Liver (tissue), 9 donors: ENCODE measurements around the gene LBHD1. TPM values are rescaled to one million over a fixed set of nuclear protein-coding genes. Genes with fewer than 3 reads are reported as not detected.

Experiments used
- DNase-seq: peaks from one replicate; pipeline ENCODE4 v3.0.0-alpha.2; 2017; ENCODE audit warnings: low spot score
- H3K27ac ChIP-seq, 2 donors: one replicate each; pipeline ENCODE4 v1.7.0; 2013; ENCODE audit warnings: inconsistent platforms in 2 of 2, low read length in 2 of 2, control low read depth in 1 of 2, low read depth in 1 of 2, mild to moderate bottlenecking in 1 of 2
- H3K27me3 ChIP-seq, 4 donors: one replicate each; pipeline versions ENCODE4 v1.6.1 to v1.7.0; 2013; ENCODE audit warnings: low read length in 3 of 4, inconsistent platforms in 1 of 4, mild to moderate bottlenecking in 1 of 4, moderate library complexity in 1 of 4; ENCODE audit not compliant: control insufficient read depth in 4 of 4, insufficient read depth in 4 of 4
- H3K36me3 ChIP-seq, 4 donors: one replicate each; pipeline versions ENCODE4 v1.6.1 to v1.7.0; 2013; ENCODE audit warnings: low read length in 3 of 4, mild to moderate bottlenecking in 3 of 4, low read depth in 1 of 4, moderate library complexity in 1 of 4; ENCODE audit not compliant: control insufficient read depth in 4 of 4, insufficient read depth in 3 of 4
- H3K4me1 ChIP-seq, 4 donors: one replicate each; pipeline versions ENCODE4 v1.6.1 to v1.7.0; 2013; ENCODE audit warnings: low read length in 3 of 4, mild to moderate bottlenecking in 3 of 4, moderate library complexity in 1 of 4; ENCODE audit not compliant: control insufficient read depth in 4 of 4, insufficient read depth in 4 of 4
- H3K4me3 ChIP-seq, 3 donors: one replicate each; pipeline versions ENCODE4 v1.6.1 to v1.7.0; 2013; ENCODE audit warnings: low read length in 3 of 3, control low read depth in 1 of 3, low read depth in 1 of 3, mild to moderate bottlenecking in 1 of 3
- H3K9ac ChIP-seq, 2 donors: one replicate each; pipeline ENCODE4 v1.7.0; 2013; ENCODE audit warnings: low read length in 2 of 2, mild to moderate bottlenecking in 2 of 2, moderate library complexity in 2 of 2, control low read depth in 1 of 2, low read depth in 1 of 2
- H3K9me3 ChIP-seq, 4 donors: one replicate each; pipeline versions ENCODE4 v1.6.1 to v1.7.0; 2013; ENCODE audit warnings: low read length in 3 of 4; ENCODE audit not compliant: control insufficient read depth in 4 of 4
- EGR1 ChIP-seq, 2 donors: IDR thresholded peaks; 2 replicates each; pipeline ENCODE4 v1.6.1; 2016 to 2018; ENCODE audit warnings: antibody characterized with exemption in 2 of 2, low read depth in 2 of 2
- FOXA1 ChIP-seq: IDR thresholded peaks from 2 replicates; pipeline ENCODE4 v1.6.1; 2016; ENCODE audit warnings: antibody characterized with exemption
- FOXA2 ChIP-seq: IDR thresholded peaks from 2 replicates; pipeline ENCODE4 v1.6.1; 2016; ENCODE audit warnings: antibody characterized with exemption
- GABPA ChIP-seq, 2 donors: IDR thresholded peaks in 1 of 2; conservative IDR thresholded peaks in 1 of 2; 2 replicates each; pipeline ENCODE4 v1.6.1; 2016; ENCODE audit warnings: antibody characterized with exemption in 2 of 2, mild to moderate bottlenecking in 1 of 2, moderate library complexity in 1 of 2
- HNF4A ChIP-seq, 2 donors: conservative IDR thresholded peaks; 2 replicates each; pipeline ENCODE4 v1.6.1; 2016; ENCODE audit warnings: antibody characterized with exemption in 2 of 2, mild to moderate bottlenecking in 2 of 2
- HNF4G ChIP-seq: IDR thresholded peaks from 2 replicates; pipeline ENCODE4 v1.6.1; 2016; ENCODE audit warnings: antibody characterized with exemption
- JUND ChIP-seq, 2 donors: IDR thresholded peaks; 2 replicates each; pipeline ENCODE4 v1.6.1; 2016; ENCODE audit warnings: antibody characterized with exemption in 2 of 2
- NR2F2 ChIP-seq: IDR thresholded peaks from 2 replicates; pipeline ENCODE4 v1.6.1; 2016; ENCODE audit warnings: antibody characterized with exemption
- RAD21 ChIP-seq, 2 donors: IDR thresholded peaks; 2 replicates each; pipeline ENCODE4 v1.6.1; 2016; ENCODE audit warnings: antibody characterized with exemption in 2 of 2, mild to moderate bottlenecking in 2 of 2
- RXRA ChIP-seq, 2 donors: IDR thresholded peaks; 2 replicates each; pipeline ENCODE4 v1.6.1; 2017 to 2018; ENCODE audit warnings: antibody characterized with exemption in 2 of 2, mild to moderate bottlenecking in 1 of 2
- SP1 ChIP-seq: IDR thresholded peaks from 2 replicates; pipeline ENCODE4 v1.6.1; 2018; ENCODE audit warnings: antibody characterized with exemption, mild to moderate bottlenecking
- TAF1 ChIP-seq: conservative IDR thresholded peaks from 2 replicates; pipeline ENCODE4 v1.6.1; 2016; ENCODE audit warnings: antibody characterized with exemption, mild to moderate bottlenecking
- YY1 ChIP-seq: IDR thresholded peaks from 2 replicates; pipeline ENCODE4 v1.6.1; 2016; ENCODE audit warnings: antibody characterized with exemption, mild to moderate bottlenecking
- WGBS: extraction: QIAGEN DNeasy Blood & Tissue Kit; methylation state at CpG from one replicate; pipeline ENCODE4 v1.1.7; 2013; 5-methylcytosine and 5-hydroxymethylcytosine counted together
- polyA plus RNA-seq, 2 donors: library from polyadenylated mRNA; stranded (reverse) in 1 of 2; unstranded in 1 of 2; fragments of 200-250 nt in 1 of 2; fragments of >200 nt in 1 of 2; fragmentation: Nextera tagmentation in 1 of 2; extraction: Ambion mirVana in 1 of 2; gene quantifications; one replicate each; pipeline versions ENCODE4 v1.2.1 to v1.2.3, GENCODE V29; 2013 to 2015
- total RNA-seq, 2 donors: library from RNA; depleted of rRNA; stranded (reverse); fragments of >200 nt; gene quantifications; one replicate each; pipeline ENCODE4 v1.2.3, GENCODE V29; 2014
- TF ChIP-seq, protein P1 (sequence below): IDR thresholded peaks from 2 replicates; pipeline ENCODE4 v1.6.1; 2016; ENCODE audit warnings: antibody characterized with exemption
- TF ChIP-seq, protein P2 (sequence below): IDR thresholded peaks from 2 replicates; pipeline ENCODE4 v1.6.1; 2016; ENCODE audit warnings: antibody characterized with exemption, mild to moderate bottlenecking
- TF ChIP-seq, protein P3 (sequence below): IDR thresholded peaks from 2 replicates; pipeline ENCODE4 v1.6.1; 2016; ENCODE audit warnings: antibody characterized with exemption
- TF ChIP-seq, protein P4 (sequence below): IDR thresholded peaks from 2 replicates; pipeline ENCODE4 v1.6.1; 2016; ENCODE audit warnings: antibody characterized with exemption
- TF ChIP-seq, protein P5 (sequence below): fragments of 150-350 bp; IDR thresholded peaks from 2 replicates; pipeline ENCODE4 v1.5.1; 2017; ENCODE audit warnings: improper control_type of control experiment, low read depth, low read length; ENCODE audit not compliant: missing input control
- donor health status: healthy.
- donor health status: healthy.
- donor health status: healthy.
- donor health status: healthy.
- donor health status: healthy.

LBHD1 gene
- total and polyA plus RNA-seq, 4 donors, result 1.6 to 4.4 (median 3.4) TPM

DNA sequence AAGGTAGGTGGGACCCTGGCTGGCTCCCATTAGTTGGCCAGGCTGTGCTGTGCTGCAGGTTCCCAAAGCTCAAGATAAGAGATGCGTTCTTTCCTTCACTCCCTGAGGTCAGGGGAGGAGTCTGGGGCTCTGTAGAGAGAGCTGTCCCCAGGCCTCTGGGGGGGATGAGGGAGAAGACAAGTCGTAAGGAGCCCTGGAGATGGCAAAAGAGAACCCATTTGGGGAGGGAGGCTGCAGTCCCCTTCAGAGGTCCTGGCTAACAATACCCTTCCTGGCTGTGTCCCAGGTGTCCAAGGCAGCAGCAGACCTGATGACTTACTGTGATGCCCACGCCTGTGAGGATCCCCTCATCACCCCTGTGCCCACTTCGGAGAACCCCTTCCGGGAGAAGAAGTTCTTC is 36.3 kb upstream of the LBHD1 start:
- peak overlapping the region in 1 of 3 donors; percentile 56 for H3K4me3 ChIP-seq
- H3K27me3 ChIP-seq, result no peaks in the 10 kb centered on the region
- WGBS, result 89% methylated on average over 5 of the region's 5 CpGs
- H3K27ac ChIP-seq, result no peak overlapping the region
- TF ChIP-seq EGR1 (IDR thresholded peaks at IDR 0.05; ENCODE audit: low read depth in 2 of 2) (no peak), RXRA (IDR thresholded peaks at IDR 0.05) (no peak), HNF4G (no peak), JUND (IDR thresholded peaks at IDR 0.05) (no peak), HNF4A (conservative IDR thresholded peaks at IDR 0.05) (no peak), YY1 (no peak), SP1 (no peak), FOXA1 (no peak), FOXA2 (no peak), RAD21 (IDR thresholded peaks at IDR 0.05) (no peak), TAF1 (no peak), NR2F2 (no peak), GABPA (IDR thresholded peaks at IDR 0.05 in 1 of 2, conservative IDR thresholded peaks at IDR 0.05 in 1 of 2) (no peak)
- TF ChIP-seq, protein P1, sequence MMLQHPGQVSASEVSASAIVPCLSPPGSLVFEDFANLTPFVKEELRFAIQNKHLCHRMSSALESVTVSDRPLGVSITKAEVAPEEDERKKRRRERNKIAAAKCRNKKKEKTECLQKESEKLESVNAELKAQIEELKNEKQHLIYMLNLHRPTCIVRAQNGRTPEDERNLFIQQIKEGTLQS, result no peak
- TF ChIP-seq, protein P2, sequence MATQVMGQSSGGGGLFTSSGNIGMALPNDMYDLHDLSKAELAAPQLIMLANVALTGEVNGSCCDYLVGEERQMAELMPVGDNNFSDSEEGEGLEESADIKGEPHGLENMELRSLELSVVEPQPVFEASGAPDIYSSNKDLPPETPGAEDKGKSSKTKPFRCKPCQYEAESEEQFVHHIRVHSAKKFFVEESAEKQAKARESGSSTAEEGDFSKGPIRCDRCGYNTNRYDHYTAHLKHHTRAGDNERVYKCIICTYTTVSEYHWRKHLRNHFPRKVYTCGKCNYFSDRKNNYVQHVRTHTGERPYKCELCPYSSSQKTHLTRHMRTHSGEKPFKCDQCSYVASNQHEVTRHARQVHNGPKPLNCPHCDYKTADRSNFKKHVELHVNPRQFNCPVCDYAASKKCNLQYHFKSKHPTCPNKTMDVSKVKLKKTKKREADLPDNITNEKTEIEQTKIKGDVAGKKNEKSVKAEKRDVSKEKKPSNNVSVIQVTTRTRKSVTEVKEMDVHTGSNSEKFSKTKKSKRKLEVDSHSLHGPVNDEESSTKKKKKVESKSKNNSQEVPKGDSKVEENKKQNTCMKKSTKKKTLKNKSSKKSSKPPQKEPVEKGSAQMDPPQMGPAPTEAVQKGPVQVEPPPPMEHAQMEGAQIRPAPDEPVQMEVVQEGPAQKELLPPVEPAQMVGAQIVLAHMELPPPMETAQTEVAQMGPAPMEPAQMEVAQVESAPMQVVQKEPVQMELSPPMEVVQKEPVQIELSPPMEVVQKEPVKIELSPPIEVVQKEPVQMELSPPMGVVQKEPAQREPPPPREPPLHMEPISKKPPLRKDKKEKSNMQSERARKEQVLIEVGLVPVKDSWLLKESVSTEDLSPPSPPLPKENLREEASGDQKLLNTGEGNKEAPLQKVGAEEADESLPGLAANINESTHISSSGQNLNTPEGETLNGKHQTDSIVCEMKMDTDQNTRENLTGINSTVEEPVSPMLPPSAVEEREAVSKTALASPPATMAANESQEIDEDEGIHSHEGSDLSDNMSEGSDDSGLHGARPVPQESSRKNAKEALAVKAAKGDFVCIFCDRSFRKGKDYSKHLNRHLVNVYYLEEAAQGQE, result no peak
- TF ChIP-seq, protein P3, sequence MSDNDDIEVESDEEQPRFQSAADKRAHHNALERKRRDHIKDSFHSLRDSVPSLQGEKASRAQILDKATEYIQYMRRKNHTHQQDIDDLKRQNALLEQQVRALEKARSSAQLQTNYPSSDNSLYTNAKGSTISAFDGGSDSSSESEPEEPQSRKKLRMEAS, result no peak
- TF ChIP-seq, protein P4, sequence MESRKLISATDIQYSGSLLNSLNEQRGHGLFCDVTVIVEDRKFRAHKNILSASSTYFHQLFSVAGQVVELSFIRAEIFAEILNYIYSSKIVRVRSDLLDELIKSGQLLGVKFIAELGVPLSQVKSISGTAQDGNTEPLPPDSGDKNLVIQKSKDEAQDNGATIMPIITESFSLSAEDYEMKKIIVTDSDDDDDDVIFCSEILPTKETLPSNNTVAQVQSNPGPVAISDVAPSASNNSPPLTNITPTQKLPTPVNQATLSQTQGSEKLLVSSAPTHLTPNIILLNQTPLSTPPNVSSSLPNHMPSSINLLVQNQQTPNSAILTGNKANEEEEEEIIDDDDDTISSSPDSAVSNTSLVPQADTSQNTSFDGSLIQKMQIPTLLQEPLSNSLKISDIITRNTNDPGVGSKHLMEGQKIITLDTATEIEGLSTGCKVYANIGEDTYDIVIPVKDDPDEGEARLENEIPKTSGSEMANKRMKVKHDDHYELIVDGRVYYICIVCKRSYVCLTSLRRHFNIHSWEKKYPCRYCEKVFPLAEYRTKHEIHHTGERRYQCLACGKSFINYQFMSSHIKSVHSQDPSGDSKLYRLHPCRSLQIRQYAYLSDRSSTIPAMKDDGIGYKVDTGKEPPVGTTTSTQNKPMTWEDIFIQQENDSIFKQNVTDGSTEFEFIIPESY, result no peak
- TF ChIP-seq, protein P5, sequence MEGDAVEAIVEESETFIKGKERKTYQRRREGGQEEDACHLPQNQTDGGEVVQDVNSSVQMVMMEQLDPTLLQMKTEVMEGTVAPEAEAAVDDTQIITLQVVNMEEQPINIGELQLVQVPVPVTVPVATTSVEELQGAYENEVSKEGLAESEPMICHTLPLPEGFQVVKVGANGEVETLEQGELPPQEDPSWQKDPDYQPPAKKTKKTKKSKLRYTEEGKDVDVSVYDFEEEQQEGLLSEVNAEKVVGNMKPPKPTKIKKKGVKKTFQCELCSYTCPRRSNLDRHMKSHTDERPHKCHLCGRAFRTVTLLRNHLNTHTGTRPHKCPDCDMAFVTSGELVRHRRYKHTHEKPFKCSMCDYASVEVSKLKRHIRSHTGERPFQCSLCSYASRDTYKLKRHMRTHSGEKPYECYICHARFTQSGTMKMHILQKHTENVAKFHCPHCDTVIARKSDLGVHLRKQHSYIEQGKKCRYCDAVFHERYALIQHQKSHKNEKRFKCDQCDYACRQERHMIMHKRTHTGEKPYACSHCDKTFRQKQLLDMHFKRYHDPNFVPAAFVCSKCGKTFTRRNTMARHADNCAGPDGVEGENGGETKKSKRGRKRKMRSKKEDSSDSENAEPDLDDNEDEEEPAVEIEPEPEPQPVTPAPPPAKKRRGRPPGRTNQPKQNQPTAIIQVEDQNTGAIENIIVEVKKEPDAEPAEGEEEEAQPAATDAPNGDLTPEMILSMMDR, result no peak
- H3K9me3 ChIP-seq, result no peaks in the 10 kb centered on the region
- peak; percentile 47 for DNase-seq
- peaks cover 0 to 4% (median 1%) of the 10 kb centered on the region in 4 donors for H3K36me3 ChIP-seq
- peaks cover 17 to 58% (median 47%) of the 10 kb centered on the region in 4 donors for H3K4me1 ChIP-seq
- no peak overlapping the region for H3K9ac ChIP-seq
